ENCODE measurements around the gene EXOC6B.

EXOC6B gene

GRCh38 chr2:72146347-72147302, 679.2 kb downstream of the EXOC6B start:
- DNase-seq: no peak
- H3K27me3 ChIP-seq (replicated peaks; ENCODE audit: control insufficient read depth, insufficient read depth, low read length, poor library complexity, severe bottlenecking): peaks cover 47% of the 10 kb centered on the region
- H3K4me1 ChIP-seq (ENCODE audit: control insufficient read depth, insufficient read depth, low read length, poor library complexity, severe bottlenecking): peaks cover 33% of the 10 kb centered on the region
- H3K4me3 ChIP-seq (ENCODE audit: insufficient read depth, low read depth, low read length, poor library complexity, severe bottlenecking): no peak overlapping the region
- no peak overlapping the region for H3K27ac ChIP-seq (ENCODE audit: insufficient read depth, low read length, poor library complexity, severe bottlenecking)
- no peaks in the 10 kb centered on the region for H3K36me3 ChIP-seq (ENCODE audit: control insufficient read depth, insufficient read depth, low read length)
- H3K9me3 ChIP-seq (ENCODE audit: control insufficient read depth, low read length): no peaks in the 10 kb centered on the region

- H3K27me3 ChIP-seq (replicated peaks; ENCODE audit: control insufficient read depth, insufficient read depth, low read length, poor library complexity, severe bottlenecking): peaks cover 47% of the 10 kb centered on the region
- H3K9me3 ChIP-seq (ENCODE audit: control insufficient read depth, low read length): no peaks in the 10 kb centered on the region
- DNase-seq: no peak
- H3K27ac ChIP-seq (ENCODE audit: insufficient read depth, low read length, poor library complexity, severe bottlenecking): no peak overlapping the region
- peaks cover 33% of the 10 kb centered on the region for H3K4me1 ChIP-seq (ENCODE audit: control insufficient read depth, insufficient read depth, low read length, poor library complexity, severe bottlenecking)
- H3K36me3 ChIP-seq (ENCODE audit: control insufficient read depth, insufficient read depth, low read length): no peaks in the 10 kb centered on the region
- no peak overlapping the region for H3K4me3 ChIP-seq (ENCODE audit: insufficient read depth, low read depth, low read length, poor library complexity, severe bottlenecking)
Observed at GRCh38 chr2:72145658-72146329, 680.0 kb downstream of the EXOC6B start.

- Histone ChIP-seq H3K27ac (ENCODE audit: insufficient read depth, low read length, poor library complexity, severe bottlenecking) (no peak overlapping the region), H3K9me3 (ENCODE audit: control insufficient read depth, low read length) (no peaks in the 10 kb centered on the region), H3K4me1 (ENCODE audit: control insufficient read depth, insufficient read depth, low read length, poor library complexity, severe bottlenecking) (peaks cover 33% of the 10 kb centered on the region), H3K27me3 (replicated peaks; ENCODE audit: control insufficient read depth, insufficient read depth, low read length, poor library complexity, severe bottlenecking) (peaks cover 43% of the 10 kb centered on the region), H3K36me3 (ENCODE audit: control insufficient read depth, insufficient read depth, low read length) (no peaks in the 10 kb centered on the region), H3K4me3 (ENCODE audit: insufficient read depth, low read depth, low read length, poor library complexity, severe bottlenecking) (peak overlapping the region; percentile 44)
- DNase-seq: no peak
Observed at GRCh38 chr2:72145289-72145657, 680.6 kb downstream of the EXOC6B start.

- H3K9me3 ChIP-seq (ENCODE audit: control insufficient read depth, low read length): no peaks in the 10 kb centered on the region
- H3K36me3 ChIP-seq (ENCODE audit: control insufficient read depth, insufficient read depth, low read length): no peaks in the 10 kb centered on the region
- H3K4me1 ChIP-seq (ENCODE audit: control insufficient read depth, insufficient read depth, low read length, poor library complexity, severe bottlenecking): peaks cover 33% of the 10 kb centered on the region
- H3K27ac ChIP-seq (ENCODE audit: insufficient read depth, low read length, poor library complexity, severe bottlenecking): no peak overlapping the region
- DNase-seq: no peak
- peaks cover 38% of the 10 kb centered on the region for H3K27me3 ChIP-seq (replicated peaks; ENCODE audit: control insufficient read depth, insufficient read depth, low read length, poor library complexity, severe bottlenecking)
- peak overlapping the region; percentile 44 for H3K4me3 ChIP-seq (ENCODE audit: insufficient read depth, low read depth, low read length, poor library complexity, severe bottlenecking)
Observed at GRCh38 chr2:72144632-72145288, 681.1 kb downstream of the EXOC6B start.

GRCh38 chr2:72144274-72144631, 681.6 kb downstream of the EXOC6B start:
- Histone ChIP-seq H3K4me3 (ENCODE audit: insufficient read depth, low read depth, low read length, poor library complexity, severe bottlenecking) (peak overlapping the region; percentile 44), H3K27ac (ENCODE audit: insufficient read depth, low read length, poor library complexity, severe bottlenecking) (no peak overlapping the region), H3K27me3 (replicated peaks; ENCODE audit: control insufficient read depth, insufficient read depth, low read length, poor library complexity, severe bottlenecking) (peaks cover 34% of the 10 kb centered on the region), H3K4me1 (ENCODE audit: control insufficient read depth, insufficient read depth, low read length, poor library complexity, severe bottlenecking) (peaks cover 31% of the 10 kb centered on the region), H3K9me3 (ENCODE audit: control insufficient read depth, low read length) (no peaks in the 10 kb centered on the region), H3K36me3 (ENCODE audit: control insufficient read depth, insufficient read depth, low read length) (no peaks in the 10 kb centered on the region)
- DNase-seq: no peak

GRCh38 chr2:72143441-72144273, 682.2 kb downstream of the EXOC6B start:
- Histone ChIP-seq H3K27me3 (replicated peaks; ENCODE audit: control insufficient read depth, insufficient read depth, low read length, poor library complexity, severe bottlenecking) (peaks cover 32% of the 10 kb centered on the region), H3K27ac (ENCODE audit: insufficient read depth, low read length, poor library complexity, severe bottlenecking) (no peak overlapping the region), H3K9me3 (ENCODE audit: control insufficient read depth, low read length) (no peaks in the 10 kb centered on the region), H3K4me1 (ENCODE audit: control insufficient read depth, insufficient read depth, low read length, poor library complexity, severe bottlenecking) (peaks cover 30% of the 10 kb centered on the region), H3K36me3 (ENCODE audit: control insufficient read depth, insufficient read depth, low read length) (no peaks in the 10 kb centered on the region), H3K4me3 (ENCODE audit: insufficient read depth, low read depth, low read length, poor library complexity, severe bottlenecking) (no peak overlapping the region)
- no peak for DNase-seq

- DNase-seq: no peak
- Histone ChIP-seq H3K36me3 (ENCODE audit: control insufficient read depth, insufficient read depth, low read length) (no peaks in the 10 kb centered on the region), H3K27me3 (replicated peaks; ENCODE audit: control insufficient read depth, insufficient read depth, low read length, poor library complexity, severe bottlenecking) (peaks cover 28% of the 10 kb centered on the region), H3K27ac (ENCODE audit: insufficient read depth, low read length, poor library complexity, severe bottlenecking) (no peak overlapping the region), H3K4me1 (ENCODE audit: control insufficient read depth, insufficient read depth, low read length, poor library complexity, severe bottlenecking) (peaks cover 27% of the 10 kb centered on the region), H3K9me3 (ENCODE audit: control insufficient read depth, low read length) (no peaks in the 10 kb centered on the region), H3K4me3 (ENCODE audit: insufficient read depth, low read depth, low read length, poor library complexity, severe bottlenecking) (no peak overlapping the region)
Observed at GRCh38 chr2:72142570-72143440, 683.0 kb downstream of the EXOC6B start.

GRCh38 chr2:72141881-72142451, 683.9 kb downstream of the EXOC6B start:
- DNase-seq: no peak
- no peaks in the 10 kb centered on the region for H3K36me3 ChIP-seq (ENCODE audit: control insufficient read depth, insufficient read depth, low read length)
- no peaks in the 10 kb centered on the region for H3K9me3 ChIP-seq (ENCODE audit: control insufficient read depth, low read length)
- H3K4me3 ChIP-seq (ENCODE audit: insufficient read depth, low read depth, low read length, poor library complexity, severe bottlenecking): no peak overlapping the region
- H3K27ac ChIP-seq (ENCODE audit: insufficient read depth, low read length, poor library complexity, severe bottlenecking): no peak overlapping the region
- H3K4me1 ChIP-seq (ENCODE audit: control insufficient read depth, insufficient read depth, low read length, poor library complexity, severe bottlenecking): peaks cover 20% of the 10 kb centered on the region
- peaks cover 20% of the 10 kb centered on the region for H3K27me3 ChIP-seq (replicated peaks; ENCODE audit: control insufficient read depth, insufficient read depth, low read length, poor library complexity, severe bottlenecking)

Measured in effector memory CD4-positive, alpha-beta T cell (primary cell).